Activated CD8-positive, alpha-beta memory T cell treated with anti-CD3 and anti-CD28 coated beads for 36 hours (primary cell): Measurements from ENCODE around the gene GPR108. TPM values are rescaled to one million over a fixed set of nuclear protein-coding genes. Genes with fewer than 3 reads are reported as not detected.

Experiments used
- CTCF ChIA-PET: fragments of 350-600 bp; sonication (Branson Sonifier 250); formaldehyde crosslinking; loops from one replicate; lab custom pipeline; 2021; ENCODE audit warnings: antibody characterized with exemption; lab: Charles Lee
- POLR2A ChIA-PET: fragments of 350-600 bp; sonication (Branson Sonifier 250); formaldehyde crosslinking; loops from one replicate; lab custom pipeline; 2021; ENCODE audit warnings: antibody characterized with exemption; lab: Charles Lee
- total RNA-seq, 2 experiments: library from RNA; stranded (reverse); gene quantifications; one replicate each; pipeline ENCODE4 v1.2.3, GENCODE V29; 2021

Gene GPR108
- total RNA-seq, 2 experiments from 2014 or later = 63.2 to 74.7 TPM

DNA sequence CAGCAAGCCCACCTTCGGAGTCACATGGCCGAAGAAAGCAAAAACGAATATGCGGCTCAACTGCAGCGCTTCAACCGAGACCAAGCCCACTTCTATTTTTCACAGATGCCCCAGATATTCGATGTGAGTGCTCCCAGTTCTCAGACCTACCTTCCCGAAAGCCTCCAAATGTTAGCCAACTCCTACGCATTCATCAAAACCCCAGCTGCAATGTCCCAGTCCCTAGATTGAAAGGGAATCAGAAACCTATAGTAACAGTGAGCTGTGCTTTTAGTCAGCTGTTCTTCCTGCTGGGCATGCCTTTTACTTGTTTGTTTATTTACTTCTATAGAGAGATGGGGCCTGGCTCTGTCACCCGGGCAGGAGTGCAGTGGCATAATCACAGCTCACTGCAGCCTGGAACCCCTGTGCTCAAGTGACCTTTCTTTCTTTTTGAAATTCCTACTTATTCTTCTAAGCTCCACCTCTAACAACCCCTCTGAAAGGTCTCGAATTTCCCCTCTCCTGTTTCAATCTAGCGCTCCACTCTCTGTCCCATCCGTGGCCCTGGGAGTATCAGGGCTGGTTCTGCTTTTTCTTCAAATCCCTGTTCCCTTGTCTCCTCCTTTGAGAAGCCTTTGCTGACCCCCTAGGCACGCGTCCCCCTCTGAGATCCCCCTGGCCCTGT, 6.5 kb upstream of the GPR108 start:
- ChIA-PET POLR2A (interaction anchor here (0.6 kb wide), 1 partner anchor 45 kb away, joined by 3 read pairs; no protein-coding TSS in a partner anchor), CTCF (interaction anchor here (2.0 kb wide), 1 partner anchor 119 kb away, joined by 8 read pairs; no protein-coding TSS in a partner anchor)

DNA sequence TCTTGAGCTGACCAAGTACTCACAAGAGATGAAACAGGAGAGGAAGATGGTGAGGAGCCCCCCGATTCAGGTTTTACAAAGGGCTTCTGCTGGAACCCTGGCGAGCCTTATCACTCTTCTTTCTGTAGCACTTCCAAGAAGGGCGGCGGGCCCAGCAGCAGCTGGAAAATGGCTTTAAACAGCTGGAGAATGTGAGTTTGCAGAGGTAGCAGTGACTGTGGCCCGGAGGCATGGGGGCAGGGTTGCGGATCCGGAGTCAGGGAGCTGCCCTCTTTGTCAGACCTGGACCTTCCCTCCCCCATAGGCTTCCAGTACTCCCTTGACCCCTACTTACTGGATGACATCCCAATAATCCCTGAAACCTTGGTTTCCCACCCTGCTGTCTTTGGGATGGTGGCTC, 5.7 kb upstream of the GPR108 start:
- ChIA-PET CTCF (interaction anchor here (0.9 to 2.0 kb wide), 2 partner anchors 120 to 121 kb away, joined by 3 to 8 read pairs; no protein-coding TSS in a partner anchor), POLR2A (no interaction called here)

GRCh38 chr19:6740589-6741343, 3.4 kb upstream of the GPR108 start:
- ChIA-PET CTCF (interaction anchor here (0.7 to 6.3 kb wide), 4 partner anchors 108 to 123 kb away, joined by 3 to 79 read pairs (median 4); no protein-coding TSS in a partner anchor), POLR2A (no interaction called here)

GRCh38 chr19:6739883-6740588, 2.7 kb upstream of the GPR108 start:
- CTCF ChIA-PET = interaction anchor here (1.4 to 6.3 kb wide), 3 partner anchors 107 to 223 kb away, joined by 3 to 79 read pairs (median 5); no protein-coding TSS in a partner anchor
- POLR2A ChIA-PET = no interaction called here

DNA sequence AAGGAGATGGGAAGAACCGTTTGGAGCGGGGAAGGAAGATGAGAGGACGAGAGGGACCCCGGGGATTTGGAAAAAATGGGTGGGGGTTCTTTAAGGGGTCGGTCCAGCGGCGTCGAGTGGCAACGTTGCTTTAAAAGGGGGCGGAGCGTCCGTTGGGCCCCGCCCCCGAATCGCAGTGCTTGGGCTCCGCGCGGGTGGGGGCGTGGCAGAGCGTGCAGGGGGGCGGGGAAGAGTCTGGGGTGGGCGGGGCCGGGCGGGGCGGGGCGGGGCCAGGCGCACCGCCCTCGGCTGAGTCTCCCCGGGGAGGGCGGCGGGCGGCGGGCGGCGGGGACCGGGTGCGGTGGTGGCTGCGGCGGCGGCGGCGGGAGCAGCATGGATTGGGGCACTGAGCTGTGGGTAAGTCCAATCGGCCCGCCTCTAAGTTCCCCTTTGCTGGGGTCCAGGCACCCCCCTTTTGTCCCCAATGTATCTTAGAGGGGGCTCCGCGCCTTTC, 2.1 kb upstream of the GPR108 start, which contains the start of gene TRIP10:
Gene TRIP10 (plus strand): TSS at position 291 of the 493 bp plus-strand sequence. CDS start 82 bp downstream, at position 373.
- ChIA-PET POLR2A (interaction anchor here (1.9 kb wide), 1 partner anchor 33 kb away, joined by 7 read pairs; the partner anchor contains the start of gene VAV1), CTCF (interaction anchor here (1.4 to 6.3 kb wide), 6 partner anchors 11 to 222 kb away, joined by 3 to 79 read pairs (median 6); no protein-coding TSS in a partner anchor)

DNA sequence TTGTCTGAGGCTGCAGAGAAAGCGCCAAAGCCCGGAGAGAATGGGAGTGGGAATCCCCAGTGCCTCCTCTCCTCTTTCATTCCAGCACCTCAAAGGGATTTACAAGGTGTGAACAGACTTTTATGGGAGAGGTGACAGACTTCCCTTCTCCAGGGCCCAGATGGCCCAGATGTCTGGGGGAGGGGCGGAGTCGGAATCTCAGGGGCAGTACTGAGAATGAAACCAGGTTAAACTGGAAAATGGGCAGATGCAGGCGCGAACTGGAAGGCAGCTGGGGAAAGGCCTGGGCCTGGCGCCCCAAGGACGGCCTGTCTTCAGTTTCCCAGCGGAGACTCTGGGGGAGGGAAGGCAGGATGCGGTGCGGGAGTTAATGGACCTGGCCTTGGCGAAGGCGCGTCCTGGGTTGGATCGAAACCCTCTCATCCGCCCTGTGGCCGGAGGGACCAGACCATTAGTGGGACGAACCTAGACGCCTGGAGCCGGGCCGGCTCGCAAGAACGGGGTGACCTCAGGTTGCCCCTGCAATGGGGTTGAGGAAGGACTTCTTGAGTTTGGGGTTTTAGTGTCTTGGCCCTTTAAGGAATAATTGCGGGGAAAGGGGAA, 1.5 kb upstream of the GPR108 start:
- ChIA-PET CTCF (interaction anchor here (1.0 to 6.3 kb wide), 12 partner anchors 10 to 258 kb away, joined by 3 to 79 read pairs (median 5); partner anchors contain the start of genes DENND1C and VAV1), POLR2A (interaction anchor here (1.9 to 3.6 kb wide), 2 partner anchors 34 to 125 kb away, joined by 7 to 17 read pairs; partner anchors contain the start of gene VAV1)

DNA sequence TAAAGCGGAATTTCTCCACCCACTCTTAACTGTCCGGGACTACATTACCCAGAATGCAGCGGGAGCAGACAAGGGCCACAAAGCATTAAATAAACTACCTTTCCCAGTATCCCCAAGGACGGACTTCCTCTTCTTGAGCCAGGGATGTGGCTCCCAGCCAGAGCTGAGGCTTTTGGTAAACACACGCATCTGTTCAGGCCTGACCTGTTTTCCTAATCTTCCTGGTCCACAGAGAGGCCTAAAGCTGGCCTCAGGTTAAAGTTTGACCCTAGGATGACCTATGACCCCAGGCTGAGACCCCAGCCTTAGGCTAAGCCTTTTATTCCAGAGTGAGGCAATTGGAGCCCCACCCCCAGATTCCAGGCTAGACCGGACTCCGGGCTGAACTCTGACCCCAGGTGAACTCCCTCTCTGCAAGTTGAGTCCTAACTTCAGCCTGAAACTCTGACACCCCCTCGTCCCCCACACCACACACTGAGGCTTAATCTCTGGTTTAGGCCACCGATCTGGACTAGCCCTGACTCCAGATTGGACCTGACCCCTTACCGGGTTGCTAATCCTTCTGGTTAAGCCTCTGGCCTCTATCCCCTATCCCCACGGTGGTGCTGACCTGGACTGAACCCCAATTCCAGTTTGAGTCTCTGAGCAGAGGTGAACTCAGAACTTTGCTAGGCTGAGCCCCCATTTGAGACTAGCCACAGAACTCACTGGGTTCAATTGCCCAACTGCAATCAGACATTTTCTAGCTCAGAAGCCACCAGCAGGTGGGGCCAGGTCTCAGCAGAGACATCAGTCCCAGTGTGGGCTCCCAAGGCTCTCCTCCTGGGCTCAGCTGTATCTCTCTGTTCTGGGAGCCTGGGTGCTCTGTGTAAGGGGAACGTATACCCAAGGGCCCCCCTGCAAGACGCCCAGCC, 750 bp upstream of the GPR108 start:
- ChIA-PET POLR2A (interaction anchor here (0.9 to 3.6 kb wide), 3 partner anchors 34 to 126 kb away, joined by 3 to 17 read pairs (median 7); partner anchors contain the start of gene VAV1), CTCF (interaction anchor here (0.5 to 6.3 kb wide), 15 partner anchors 9 to 1878 kb away, joined by 3 to 79 read pairs (median 5); partner anchors contain the start of genes DENND1C and VAV1)

DNA sequence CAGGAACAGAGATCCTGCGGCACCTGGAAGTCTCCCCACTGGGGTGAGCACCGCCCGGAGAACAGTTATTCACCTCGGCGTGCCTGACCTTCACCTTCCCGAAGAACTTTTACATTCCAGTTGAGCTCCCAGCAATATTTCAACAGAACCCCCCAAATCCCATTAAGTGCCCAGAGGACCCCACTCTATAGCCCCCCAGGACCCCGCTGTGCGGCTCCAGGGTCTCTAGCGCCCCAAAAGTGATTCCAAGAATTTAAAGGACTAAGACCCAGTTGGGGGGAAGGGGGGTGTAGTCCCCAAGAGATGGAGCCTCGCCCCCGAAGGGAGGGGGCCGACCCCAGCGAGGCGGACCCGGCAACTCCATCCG, 480 bp downstream of the GPR108 start:
- ChIA-PET CTCF (interaction anchor here (0.9 to 6.3 kb wide), 8 partner anchors 31 to 219 kb away, joined by 3 to 79 read pairs (median 6); no protein-coding TSS in a partner anchor), POLR2A (interaction anchor here (1.0 to 3.6 kb wide), 5 partner anchors 59 to 127 kb away, joined by 3 to 17 read pairs (median 4); partner anchors contain the start of gene TNFSF14)

GRCh38 chr19:6736169-6736916, 1.0 kb downstream of the GPR108 start:
- POLR2A ChIA-PET = interaction anchor here (0.7 to 3.6 kb wide), 6 partner anchors 37 to 127 kb away, joined by 3 to 17 read pairs (median 4); partner anchors contain the start of genes TNFSF14 and VAV1
- CTCF ChIA-PET = interaction anchor here (0.8 to 6.3 kb wide), 13 partner anchors 20 to 220 kb away, joined by 3 to 79 read pairs (median 4); no protein-coding TSS in a partner anchor

DNA sequence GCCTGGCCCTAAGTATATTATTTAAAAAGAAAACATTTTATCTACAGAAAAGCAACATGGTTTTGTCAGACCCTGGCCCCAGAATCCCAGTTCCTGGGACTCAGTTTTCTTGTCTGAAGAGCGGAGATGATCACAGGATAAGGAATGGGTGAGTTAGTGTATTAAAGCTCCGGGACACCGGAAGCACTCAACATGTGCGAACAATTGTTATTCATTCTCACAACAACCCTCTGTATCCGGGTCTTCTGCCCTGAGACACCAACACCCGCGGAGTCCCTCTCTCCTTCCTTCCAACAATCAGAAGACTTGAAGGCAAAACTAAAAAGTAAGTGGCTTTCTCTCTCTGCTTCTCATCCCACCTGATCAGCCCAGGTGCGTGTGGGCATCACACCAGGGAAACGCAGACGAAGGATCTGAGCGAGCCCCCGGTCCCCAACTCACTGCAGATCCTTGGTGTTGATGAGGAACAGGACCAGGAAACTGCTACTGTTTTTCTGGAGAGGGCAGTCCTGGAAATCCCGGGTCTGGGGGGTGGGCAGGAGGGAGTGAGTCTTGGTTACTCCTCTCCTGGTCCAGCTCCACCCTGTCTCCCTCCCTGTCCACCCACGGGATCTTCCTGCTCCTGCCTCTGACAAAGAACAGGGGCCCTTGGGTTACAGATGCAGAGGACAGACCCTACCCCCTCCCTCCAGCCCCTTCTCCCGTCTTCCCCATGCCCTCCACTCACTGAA, 2.0 kb downstream of the GPR108 start:
- CTCF ChIA-PET = interaction anchor here (0.6 to 6.3 kb wide), 11 partner anchors 19 to 219 kb away, joined by 3 to 79 read pairs (median 4); no protein-coding TSS in a partner anchor
- POLR2A ChIA-PET = interaction anchor here (0.7 to 3.6 kb wide), 3 partner anchors 66 to 128 kb away, joined by 3 to 17 read pairs (median 12); partner anchors contain the start of gene TNFSF14

DNA sequence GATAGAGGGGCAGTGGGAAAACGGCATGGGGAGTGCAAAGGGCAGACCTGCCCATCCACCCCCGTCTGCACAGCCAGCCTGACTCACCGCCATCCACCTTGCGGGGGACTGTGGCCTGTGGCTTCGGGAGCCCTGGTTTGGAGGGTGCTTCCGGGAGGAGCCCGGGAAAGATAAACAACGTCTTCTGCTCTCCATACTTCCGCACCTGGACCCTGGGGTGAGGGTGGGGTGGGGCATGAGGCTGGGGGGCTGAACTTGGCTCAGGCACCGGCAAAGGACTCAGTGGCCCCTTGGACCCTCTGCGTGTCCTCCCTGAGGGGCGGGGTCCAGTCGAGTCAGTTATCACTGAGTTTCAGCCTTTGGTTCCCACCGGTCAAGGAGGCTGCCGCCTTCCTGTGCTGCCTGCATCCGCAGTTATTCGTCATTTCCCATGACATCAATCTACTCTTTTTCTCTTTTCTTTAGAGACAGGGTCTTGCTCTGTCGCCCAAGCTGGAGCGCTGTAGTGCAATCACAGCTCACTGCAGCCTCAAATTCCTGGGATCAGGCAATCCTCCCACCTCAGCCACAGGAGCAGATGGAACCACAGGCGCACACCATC, 3.2 kb downstream of the GPR108 start:
- CTCF ChIA-PET = interaction anchor here (0.5 to 6.3 kb wide), 2 partner anchors 116 to 130 kb away, joined by 4 to 79 read pairs; no protein-coding TSS in a partner anchor
- POLR2A ChIA-PET = no interaction called here

DNA sequence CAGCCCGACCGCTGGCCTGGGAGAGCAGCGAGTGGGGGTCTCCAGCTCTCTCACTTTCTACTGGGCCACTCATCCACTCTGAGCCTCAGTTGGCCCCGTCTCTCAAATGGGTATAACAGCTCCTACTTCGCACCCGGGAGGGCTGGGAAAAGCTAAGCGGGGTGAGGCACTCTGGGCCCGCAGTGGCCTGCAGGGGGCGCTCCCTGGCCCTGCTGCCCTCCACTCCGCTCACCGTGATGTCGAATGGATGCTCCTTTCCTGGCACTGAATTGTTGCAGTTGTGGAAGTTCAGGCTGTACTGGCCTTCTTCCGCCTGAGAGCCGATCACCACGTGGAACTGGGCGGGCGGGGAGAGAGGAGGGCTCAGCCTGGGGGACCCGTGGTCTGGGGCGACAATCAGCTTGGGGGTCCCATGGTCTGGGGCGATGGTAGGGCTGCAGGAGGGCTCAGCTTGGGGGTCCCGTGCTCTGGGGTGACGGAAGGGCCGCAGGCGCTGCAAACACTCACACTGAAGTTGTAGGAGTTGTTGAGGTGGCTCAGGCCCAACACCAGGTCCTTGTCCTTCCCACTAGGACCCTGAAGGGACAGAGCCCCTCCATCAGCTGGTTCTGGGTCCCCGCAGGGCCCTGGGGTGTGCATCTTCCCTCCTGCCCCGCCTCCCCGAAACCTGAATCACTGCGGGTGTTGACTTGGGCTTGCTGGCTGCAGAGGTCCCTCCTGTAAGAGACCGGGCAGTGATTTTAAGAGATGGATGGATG, 3.9 kb downstream of the GPR108 start:
- ChIA-PET POLR2A (interaction anchor here (0.6 kb wide), 1 partner anchor 95 kb away, joined by 3 read pairs; no protein-coding TSS in a partner anchor), CTCF (interaction anchor here (0.5 to 1.1 kb wide), 4 partner anchors 9 to 336 kb away, joined by 3 to 4 read pairs (median 4); no protein-coding TSS in a partner anchor)

GRCh38 chr19:6732803-6733337, 4.5 kb downstream of the GPR108 start:
- POLR2A ChIA-PET = interaction anchor here (0.6 kb wide), 1 partner anchor 94 kb away, joined by 3 read pairs; no protein-coding TSS in a partner anchor
- CTCF ChIA-PET = interaction anchor here (0.6 to 1.1 kb wide), 3 partner anchors 8 to 336 kb away, joined by 3 to 4 read pairs (median 4); no protein-coding TSS in a partner anchor
